DND-41 (cell line): ENCODE data around the gene C1QTNF6.

Experiments used
- ATAC-seq: fragments of 200-7000 bp; cut with Tn5 transposase; 3 replicates; pipeline ENCODE4 v1.9.1; 2021; ENCODE audit warnings: low read depth; ENCODE audit not compliant: insufficient read depth
- DNase-seq: peaks from one replicate; pipeline ENCODE4 v3.0.0-alpha.2; 2020
- H2AFZ ChIP-seq: 2 replicates; pipeline ENCODE4 v1.6.0; 2012; ENCODE audit warnings: low read depth, low read length
- H3K27ac ChIP-seq: 2 replicates; pipeline ENCODE4 v1.5.1; 2012; ENCODE audit warnings: low read length, inconsistent platforms
- H3K27me3 ChIP-seq: fragments of 200-600 bp; sonication (generic); 2 replicates; pipeline ENCODE4 v1.6.0; 2012; ENCODE audit warnings: low read length, mild to moderate bottlenecking, inconsistent platforms; ENCODE audit not compliant: insufficient read depth, poor library complexity
- H3K36me3 ChIP-seq: 2 replicates; pipeline ENCODE4 v1.5.1; 2012; ENCODE audit warnings: low read length, inconsistent platforms; ENCODE audit not compliant: insufficient read depth
- H3K4me1 ChIP-seq: 2 replicates; pipeline ENCODE4 v1.5.1; 2012; ENCODE audit warnings: mild to moderate bottlenecking, low read length; ENCODE audit not compliant: insufficient read depth
- H3K4me2 ChIP-seq: 2 replicates; pipeline ENCODE4 v1.6.0; 2012; ENCODE audit warnings: mild to moderate bottlenecking, moderate library complexity, low read length, inconsistent platforms; ENCODE audit not compliant: insufficient read depth
- H3K4me3 ChIP-seq, 2 experiments: fragments of 200-600 bp in 1 of 2; shearing (Covaris generic) in 1 of 2; 2 replicates each; pipeline ENCODE4 v1.5.1; 2012 to 2016; ENCODE audit warnings: inconsistent platforms in 2 of 2, low read length in 2 of 2, mild to moderate bottlenecking in 2 of 2, low read depth in 1 of 2, moderate library complexity in 1 of 2
- H3K79me2 ChIP-seq: 2 replicates; pipeline ENCODE4 v1.6.0; 2012; ENCODE audit warnings: low read length, inconsistent platforms; ENCODE audit not compliant: insufficient read depth
- H3K9ac ChIP-seq: 2 replicates; pipeline ENCODE4 v1.6.0; 2012; ENCODE audit warnings: low read depth, mild to moderate bottlenecking, inconsistent platforms, low read length, moderate library complexity
- H3K9me3 ChIP-seq: 2 replicates; pipeline ENCODE4 v1.5.1; 2012; ENCODE audit warnings: low read length, moderate library complexity, mild to moderate bottlenecking, inconsistent platforms; ENCODE audit not compliant: insufficient read depth, severe bottlenecking
- H4K20me1 ChIP-seq: 2 replicates; pipeline ENCODE4 v1.6.0; 2012; ENCODE audit warnings: low read length; ENCODE audit not compliant: insufficient read depth
- CTCF ChIP-seq: IDR thresholded peaks from 2 replicates; pipeline ENCODE4 v1.5.1; 2012; ENCODE audit warnings: borderline replicate concordance, low read length, moderate library complexity, mild to moderate bottlenecking; ENCODE audit not compliant: poor library complexity, severe bottlenecking; ENCODE audit errors: extremely low read depth
- EZH2 ChIP-seq: IDR thresholded peaks from 3 replicates; pipeline ENCODE4 v1.6.1; 2012; ENCODE audit warnings: borderline replicate concordance, low read depth, mild to moderate bottlenecking, moderate library complexity, low read length, inconsistent platforms; ENCODE audit not compliant: severe bottlenecking

The C1QTNF6 gene

GRCh38 chr22:37165066-37165465 lies 23.0 kb downstream of the C1QTNF6 start:
- no peak overlapping the region for H3K9ac ChIP-seq
- no peak overlapping the region for H3K27ac ChIP-seq
- TF ChIP-seq EZH2 (no peak), CTCF (no peak)
- no peak overlapping the region for H2AFZ ChIP-seq
- peaks cover 3% of the 10 kb centered on the region for H3K27me3 ChIP-seq
- H3K9me3 ChIP-seq: peaks cover 4% of the 10 kb centered on the region
- ATAC-seq (no peak), DNase-seq (no peak)
- H3K4me2 ChIP-seq: no peak overlapping the region
- no peaks in the 10 kb centered on the region for H3K36me3 ChIP-seq
- H4K20me1 ChIP-seq: no peaks in the 10 kb centered on the region
- H3K4me1 ChIP-seq: peaks cover 7% of the 10 kb centered on the region
- H3K4me3 ChIP-seq: no peak overlapping the region
- H3K79me2 ChIP-seq: no peaks in the 10 kb centered on the region

- H3K9ac ChIP-seq: no peak overlapping the region
- no peak overlapping the region for H3K4me3 ChIP-seq
- no peak overlapping the region for H3K4me2 ChIP-seq
- no peaks in the 10 kb centered on the region for H4K20me1 ChIP-seq
- ATAC-seq (no peak), DNase-seq (no peak)
- no peaks in the 10 kb centered on the region for H3K79me2 ChIP-seq
- no peak overlapping the region for H2AFZ ChIP-seq
- TF ChIP-seq EZH2 (no peak), CTCF (no peak)
- peaks cover 7% of the 10 kb centered on the region for H3K4me1 ChIP-seq
- H3K9me3 ChIP-seq: peaks cover 4% of the 10 kb centered on the region
- H3K27me3 ChIP-seq: peaks cover 3% of the 10 kb centered on the region
- no peaks in the 10 kb centered on the region for H3K36me3 ChIP-seq
- H3K27ac ChIP-seq: no peak overlapping the region
Measured at GRCh38 chr22:37164505-37164887, 23.6 kb downstream of the C1QTNF6 start.

GRCh38 chr22:37163575-37164504 lies 24.2 kb downstream of the C1QTNF6 start:
- H3K4me2 ChIP-seq: no peak overlapping the region
- peaks cover 7% of the 10 kb centered on the region for H3K4me1 ChIP-seq
- H3K4me3 ChIP-seq: no peak overlapping the region
- H3K79me2 ChIP-seq: no peaks in the 10 kb centered on the region
- H4K20me1 ChIP-seq: no peaks in the 10 kb centered on the region
- no peak for TF ChIP-seq EZH2
- no peak for TF ChIP-seq CTCF
- DNase-seq: no peak
- no peak for ATAC-seq
- no peaks in the 10 kb centered on the region for H3K36me3 ChIP-seq
- no peak overlapping the region for H3K27ac ChIP-seq
- H3K9me3 ChIP-seq: peaks cover 4% of the 10 kb centered on the region
- H2AFZ ChIP-seq: no peak overlapping the region
- no peak overlapping the region for H3K9ac ChIP-seq
- peaks cover 3% of the 10 kb centered on the region for H3K27me3 ChIP-seq

GRCh38 chr22:37163096-37163489 lies 25.0 kb downstream of the C1QTNF6 start:
- H3K4me1 ChIP-seq: peaks cover 7% of the 10 kb centered on the region

More at GRCh38 chr22:37163096-37163489, 25.0 kb downstream of the C1QTNF6 start:
- Histone ChIP-seq H3K79me2 (no peaks in the 10 kb centered on the region), H3K36me3 (no peaks in the 10 kb centered on the region), H3K27ac (no peak overlapping the region), H3K4me3 (no peak overlapping the region), H2AFZ (no peak overlapping the region), H3K9me3 (peaks cover 4% of the 10 kb centered on the region), H4K20me1 (no peaks in the 10 kb centered on the region), H3K9ac (no peak overlapping the region), H3K4me2 (no peak overlapping the region), H3K27me3 (no peaks in the 10 kb centered on the region)
- DNase-seq (no peak), ATAC-seq (no peak)
- no peak for TF ChIP-seq EZH2
- no peak for TF ChIP-seq CTCF
